ENCODE results near the gene SMAP1.

Gene SMAP1

DNA sequence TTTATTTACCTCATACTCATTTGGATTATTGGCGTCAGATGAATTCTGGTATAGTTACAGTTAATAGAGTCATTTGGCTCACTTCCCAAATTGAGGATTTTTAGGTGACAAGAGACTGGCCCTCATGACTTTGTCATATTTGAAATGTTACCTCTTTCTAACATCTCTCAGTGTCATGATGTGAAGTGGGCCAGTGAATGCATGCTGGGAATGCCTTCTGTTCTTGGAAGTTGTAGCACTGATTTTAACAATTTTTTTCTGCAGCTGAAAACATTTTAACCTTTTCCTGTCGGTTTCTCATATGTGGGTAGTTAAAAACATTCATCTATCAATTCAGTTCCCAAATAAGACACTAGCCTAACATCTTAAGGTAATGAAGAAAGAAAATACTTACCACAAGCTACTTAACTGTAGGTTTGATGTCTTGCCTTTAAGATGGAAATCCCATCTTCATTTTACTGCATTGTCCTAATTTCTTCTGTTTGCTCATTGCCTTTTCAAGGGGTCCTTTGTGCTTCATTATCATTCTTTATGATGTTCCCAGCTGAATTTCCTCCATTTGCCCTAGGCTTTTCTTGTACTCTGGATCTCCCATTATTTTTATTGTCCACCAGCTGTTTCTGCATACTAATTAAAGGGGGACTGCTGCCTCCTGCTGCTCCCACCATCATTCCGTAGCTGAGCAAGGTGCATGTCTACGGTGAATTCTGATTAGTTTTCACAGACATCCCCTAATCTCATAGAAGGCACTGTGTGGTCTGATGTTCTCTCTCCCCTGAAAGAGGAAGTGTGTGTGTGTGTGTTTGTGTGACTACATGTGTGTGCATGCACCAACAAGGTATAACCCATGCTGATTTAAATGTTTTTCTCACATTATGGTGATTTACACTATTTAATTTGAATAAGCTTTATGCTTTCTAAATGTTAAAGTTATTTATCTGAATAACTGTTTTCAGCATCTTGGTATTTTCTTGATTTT lies 179.7 kb downstream of the SMAP1 start:
- Histone ChIP-seq H3K27ac (ENCODE audit: low read depth, low read length) (no peak overlapping the region), H3K36me3 (ENCODE audit: control insufficient read depth in 5 of 5, insufficient read depth in 5 of 5, low read length in 5 of 5) (peaks cover 0 to 13% (median 0%) of the 10 kb centered on the region in 5 donors), H3K27me3 (ENCODE audit: control insufficient read depth in 5 of 5, insufficient read depth in 4 of 5, low read length in 5 of 5) (no peaks in the 10 kb centered on the region), H3K9ac (ENCODE audit: low read length in 5 of 5) (no peak overlapping the region), H3K4me1 (ENCODE audit: control insufficient read depth in 5 of 5, insufficient read depth in 5 of 5, low read length in 5 of 5) (no peaks in the 10 kb centered on the region), H3K4me3 (ENCODE audit: low read depth in 1 of 5, low read length in 5 of 5) (no peak overlapping the region), H3K9me3 (ENCODE audit: control insufficient read depth in 5 of 5, low read length in 5 of 5) (no peaks in the 10 kb centered on the region)

DNA sequence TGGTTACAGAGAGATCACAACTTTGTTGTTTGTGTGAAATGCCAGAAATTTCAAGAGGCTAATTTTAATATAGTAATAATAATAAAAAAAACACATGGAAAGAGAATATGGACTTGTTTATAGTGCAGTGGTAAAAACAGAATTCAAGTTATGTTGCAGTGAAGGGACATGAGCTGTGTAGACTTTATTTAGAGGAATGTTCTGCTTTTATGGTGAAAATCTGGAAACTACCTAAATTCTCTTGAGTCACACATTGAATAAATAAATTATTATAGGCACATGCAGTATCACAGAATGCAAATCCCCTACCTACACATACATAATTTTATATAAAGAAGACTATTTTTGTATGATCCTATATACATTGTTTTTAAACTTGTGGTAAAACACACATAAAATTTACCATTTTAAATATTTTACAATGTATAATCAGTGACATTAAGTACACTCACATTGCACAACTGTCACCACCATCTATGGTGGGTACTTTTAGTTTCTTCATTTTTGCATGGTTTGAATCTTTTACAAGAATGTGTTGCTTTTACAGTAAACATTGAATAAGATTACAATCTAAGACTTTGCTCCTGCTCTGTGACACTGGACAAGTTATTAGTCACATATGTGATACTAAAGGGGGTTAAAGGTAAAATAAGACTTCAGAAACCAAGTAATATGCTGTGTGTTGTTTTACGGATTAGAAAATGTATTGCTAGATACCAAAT lies 181.8 kb downstream of the SMAP1 start:
- Histone ChIP-seq H3K27ac (ENCODE audit: low read depth, low read length) (no peak overlapping the region), H3K9ac (ENCODE audit: low read length in 5 of 5) (no peak overlapping the region), H3K4me1 (ENCODE audit: control insufficient read depth in 5 of 5, insufficient read depth in 5 of 5, low read length in 5 of 5) (no peaks in the 10 kb centered on the region), H3K27me3 (ENCODE audit: control insufficient read depth in 5 of 5, insufficient read depth in 4 of 5, low read length in 5 of 5) (no peaks in the 10 kb centered on the region), H3K4me3 (ENCODE audit: low read depth in 1 of 5, low read length in 5 of 5) (no peak overlapping the region), H3K36me3 (ENCODE audit: control insufficient read depth in 5 of 5, insufficient read depth in 5 of 5, low read length in 5 of 5) (peaks cover 0 to 13% (median 4%) of the 10 kb centered on the region in 5 donors), H3K9me3 (ENCODE audit: control insufficient read depth in 5 of 5, low read length in 5 of 5) (no peaks in the 10 kb centered on the region)

DNA sequence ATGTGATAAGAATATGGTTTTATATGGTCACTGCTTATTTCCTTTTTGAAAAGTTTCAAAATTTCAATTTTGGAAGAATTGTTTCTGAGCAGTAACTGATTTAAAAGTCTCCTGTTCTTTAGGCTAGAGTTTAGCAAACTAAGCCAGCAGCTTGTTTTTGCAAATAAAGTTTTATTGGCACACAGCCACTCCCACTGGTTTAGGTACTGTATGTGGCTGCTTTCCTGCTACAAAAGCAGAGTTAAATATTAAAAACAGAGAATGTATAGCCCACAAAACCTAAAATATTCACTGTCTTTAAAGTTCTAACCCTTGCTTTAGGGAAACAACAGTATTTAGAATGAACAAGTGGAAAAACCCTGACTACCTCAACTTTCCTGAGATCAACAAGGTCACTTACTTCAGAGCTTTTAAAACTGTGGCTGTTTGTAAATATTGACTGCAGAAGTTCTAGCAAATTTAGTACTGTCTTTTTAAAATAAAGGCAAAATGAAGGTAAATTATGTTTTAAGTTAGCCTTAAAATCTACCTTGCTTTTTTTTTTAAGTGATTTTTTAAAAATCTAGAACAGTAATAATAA lies 185.1 kb downstream of the SMAP1 start:
- Histone ChIP-seq H3K36me3 (ENCODE audit: control insufficient read depth in 5 of 5, insufficient read depth in 5 of 5, low read length in 5 of 5) (peaks cover under 1 to 20% (median 5%) of the 10 kb centered on the region in 5 donors), H3K27ac (ENCODE audit: low read depth, low read length) (no peak overlapping the region), H3K9me3 (ENCODE audit: control insufficient read depth in 5 of 5, low read length in 5 of 5) (no peaks in the 10 kb centered on the region), H3K9ac (ENCODE audit: low read length in 5 of 5) (no peak overlapping the region), H3K4me3 (ENCODE audit: low read depth in 1 of 5, low read length in 5 of 5) (no peak overlapping the region), H3K4me1 (ENCODE audit: control insufficient read depth in 5 of 5, insufficient read depth in 5 of 5, low read length in 5 of 5) (no peaks in the 10 kb centered on the region), H3K27me3 (ENCODE audit: control insufficient read depth in 5 of 5, insufficient read depth in 4 of 5, low read length in 5 of 5) (no peaks in the 10 kb centered on the region)

DNA sequence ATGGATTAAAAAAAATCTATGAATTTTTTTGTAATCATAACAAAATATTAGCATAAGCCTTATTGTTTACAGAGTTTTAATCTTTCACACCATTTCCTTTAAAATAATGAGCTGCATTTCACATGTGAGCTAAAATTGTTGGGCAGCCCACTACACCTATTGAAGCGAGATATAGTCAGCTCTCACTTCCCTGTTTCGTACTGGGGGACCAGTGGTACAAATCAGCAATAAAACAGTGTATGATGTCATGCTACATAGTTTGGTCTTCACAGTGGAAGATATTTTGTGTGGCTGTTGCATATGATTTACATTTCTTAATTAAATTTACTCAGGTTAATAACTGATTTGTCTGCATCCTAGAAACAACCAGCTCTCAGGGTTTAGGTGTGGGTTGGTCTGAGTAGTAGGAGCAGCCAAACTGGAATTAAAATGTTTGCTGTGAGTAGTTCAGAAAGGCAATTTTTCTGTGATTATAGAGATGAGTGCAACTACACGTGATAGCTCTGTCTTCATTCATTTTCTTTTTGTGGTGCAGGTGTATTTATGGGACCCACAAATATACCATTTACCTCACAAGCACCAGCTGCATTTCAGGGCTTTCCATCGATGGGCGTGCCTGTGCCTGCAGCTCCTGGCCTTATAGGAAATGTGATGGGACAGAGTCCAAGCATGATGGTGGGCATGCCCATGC lies 189.8 kb downstream of the SMAP1 start:
- H3K4me1 ChIP-seq (ENCODE audit: control insufficient read depth in 5 of 5, insufficient read depth in 5 of 5, low read length in 5 of 5): no peaks in the 10 kb centered on the region
- H3K9ac ChIP-seq (ENCODE audit: low read length in 5 of 5): no peak overlapping the region
- no peaks in the 10 kb centered on the region for H3K27me3 ChIP-seq (ENCODE audit: control insufficient read depth in 5 of 5, insufficient read depth in 4 of 5, low read length in 5 of 5)
- no peak overlapping the region for H3K4me3 ChIP-seq (ENCODE audit: low read depth in 1 of 5, low read length in 5 of 5)
- H3K36me3 ChIP-seq (ENCODE audit: control insufficient read depth in 5 of 5, insufficient read depth in 5 of 5, low read length in 5 of 5): peaks cover 26 to 43% (median 29%) of the 10 kb centered on the region in 5 donors
- H3K9me3 ChIP-seq (ENCODE audit: control insufficient read depth in 5 of 5, low read length in 5 of 5): no peaks in the 10 kb centered on the region
- no peak overlapping the region for H3K27ac ChIP-seq (ENCODE audit: low read depth, low read length)

DNA sequence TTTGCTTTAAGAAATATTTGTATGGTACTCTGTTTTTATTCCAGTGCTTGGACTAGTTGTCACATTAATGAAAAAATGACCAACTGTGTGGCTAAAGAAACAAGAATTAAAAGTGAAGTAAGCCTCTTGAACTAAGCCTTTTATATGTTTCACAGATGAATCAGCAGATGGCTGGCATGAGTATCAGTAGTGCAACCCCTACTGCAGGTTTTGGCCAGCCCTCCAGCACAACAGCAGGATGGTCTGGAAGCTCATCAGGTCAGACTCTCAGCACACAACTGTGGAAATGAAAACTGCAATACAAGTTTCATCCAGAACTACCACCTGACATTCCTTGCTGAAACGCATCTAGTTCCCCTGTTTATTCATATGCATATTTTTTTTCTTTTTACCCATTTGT lies 192.4 kb downstream of the SMAP1 start:
- no peaks in the 10 kb centered on the region for H3K4me1 ChIP-seq (ENCODE audit: control insufficient read depth in 5 of 5, insufficient read depth in 5 of 5, low read length in 5 of 5)
- H3K9me3 ChIP-seq (ENCODE audit: control insufficient read depth in 5 of 5, low read length in 5 of 5): no peaks in the 10 kb centered on the region
- no peak overlapping the region for H3K27ac ChIP-seq (ENCODE audit: low read depth, low read length)
- H3K27me3 ChIP-seq (ENCODE audit: control insufficient read depth in 5 of 5, insufficient read depth in 4 of 5, low read length in 5 of 5): no peaks in the 10 kb centered on the region
- H3K9ac ChIP-seq (ENCODE audit: low read length in 5 of 5): no peak overlapping the region
- H3K4me3 ChIP-seq (ENCODE audit: low read depth in 1 of 5, low read length in 5 of 5): no peak overlapping the region
- peaks cover 25 to 35% (median 29%) of the 10 kb centered on the region in 5 donors for H3K36me3 ChIP-seq (ENCODE audit: control insufficient read depth in 5 of 5, insufficient read depth in 5 of 5, low read length in 5 of 5)

DNA sequence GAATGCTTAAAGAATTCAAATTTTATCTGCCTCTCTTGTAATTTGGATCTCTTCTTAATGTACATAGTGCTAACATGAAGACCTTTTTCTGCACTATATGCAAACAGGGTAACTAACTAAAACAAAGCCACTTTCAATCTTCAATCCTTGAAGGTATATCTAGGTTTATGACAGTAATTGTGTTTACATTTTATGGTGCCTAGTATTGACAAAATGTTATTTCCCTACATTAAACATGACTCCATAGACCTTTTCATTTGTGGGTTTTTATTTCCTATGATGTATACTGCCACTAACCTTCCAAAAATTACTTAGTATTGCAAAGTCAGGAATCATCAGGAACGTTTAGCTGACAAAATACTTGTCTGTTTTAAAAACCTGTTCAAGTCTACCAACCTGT lies 193.2 kb downstream of the SMAP1 start:
- Histone ChIP-seq H3K27ac (ENCODE audit: low read depth, low read length) (no peak overlapping the region), H3K4me1 (ENCODE audit: control insufficient read depth in 5 of 5, insufficient read depth in 5 of 5, low read length in 5 of 5) (no peaks in the 10 kb centered on the region), H3K36me3 (ENCODE audit: control insufficient read depth in 5 of 5, insufficient read depth in 5 of 5, low read length in 5 of 5) (peaks cover 25 to 35% (median 29%) of the 10 kb centered on the region in 5 donors), H3K9me3 (ENCODE audit: control insufficient read depth in 5 of 5, low read length in 5 of 5) (no peaks in the 10 kb centered on the region), H3K27me3 (ENCODE audit: control insufficient read depth in 5 of 5, insufficient read depth in 4 of 5, low read length in 5 of 5) (no peaks in the 10 kb centered on the region), H3K4me3 (ENCODE audit: low read depth in 1 of 5, low read length in 5 of 5) (no peak overlapping the region), H3K9ac (ENCODE audit: low read length in 5 of 5) (no peak overlapping the region)

DNA sequence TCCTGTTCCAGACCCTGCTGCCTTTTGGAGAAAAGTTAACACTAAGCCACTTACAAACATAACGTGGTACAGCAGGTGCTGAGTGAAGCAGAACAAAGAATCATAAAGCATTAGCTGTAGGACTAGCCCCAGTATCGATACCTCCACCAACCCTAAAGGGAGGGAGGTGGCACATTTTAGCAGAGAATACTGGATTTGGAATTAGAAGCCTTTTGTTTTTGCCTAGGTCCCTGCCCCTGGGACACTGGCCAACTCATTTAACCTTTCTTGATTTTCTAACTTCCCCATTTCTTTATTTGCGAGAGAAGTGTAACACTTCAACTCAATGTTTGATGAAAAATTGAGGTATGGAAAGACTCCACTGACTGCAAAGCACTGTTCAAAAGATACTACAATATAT lies 195.7 kb downstream of the SMAP1 start:
- no peak overlapping the region for H3K9ac ChIP-seq (ENCODE audit: low read length in 5 of 5)
- H3K9me3 ChIP-seq (ENCODE audit: control insufficient read depth in 5 of 5, low read length in 5 of 5): no peaks in the 10 kb centered on the region
- H3K4me1 ChIP-seq (ENCODE audit: control insufficient read depth in 5 of 5, insufficient read depth in 5 of 5, low read length in 5 of 5): no peaks in the 10 kb centered on the region
- H3K27ac ChIP-seq (ENCODE audit: low read depth, low read length): no peak overlapping the region
- H3K4me3 ChIP-seq (ENCODE audit: low read depth in 1 of 5, low read length in 5 of 5): no peak overlapping the region
- peaks cover 21 to 26% (median 23%) of the 10 kb centered on the region in 5 donors for H3K36me3 ChIP-seq (ENCODE audit: control insufficient read depth in 5 of 5, insufficient read depth in 5 of 5, low read length in 5 of 5)
- no peaks in the 10 kb centered on the region for H3K27me3 ChIP-seq (ENCODE audit: control insufficient read depth in 5 of 5, insufficient read depth in 4 of 5, low read length in 5 of 5)

DNA sequence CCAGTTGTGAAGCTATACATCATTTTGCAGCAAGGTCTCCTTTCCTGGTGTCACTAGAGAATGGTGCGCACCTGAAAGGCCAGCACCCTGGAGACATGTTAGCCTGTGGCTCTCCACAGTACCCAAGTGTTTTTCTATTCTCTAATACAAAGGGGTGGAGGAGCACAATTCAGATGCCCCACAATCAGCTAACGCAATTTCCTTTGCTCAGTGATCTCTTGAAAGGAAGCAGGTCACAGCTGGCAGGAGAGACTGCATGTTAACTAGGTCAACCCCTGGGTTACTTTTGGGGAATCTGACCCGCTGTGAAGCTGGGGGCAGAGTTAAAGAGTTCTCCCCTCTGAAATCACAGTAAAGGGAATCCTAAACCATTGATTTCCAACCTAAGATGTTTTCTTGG lies 196.7 kb downstream of the SMAP1 start:
- Histone ChIP-seq H3K27ac (ENCODE audit: low read depth, low read length) (no peak overlapping the region), H3K27me3 (ENCODE audit: control insufficient read depth in 5 of 5, insufficient read depth in 4 of 5, low read length in 5 of 5) (no peaks in the 10 kb centered on the region), H3K9me3 (ENCODE audit: control insufficient read depth in 5 of 5, low read length in 5 of 5) (no peaks in the 10 kb centered on the region), H3K4me3 (ENCODE audit: low read depth in 1 of 5, low read length in 5 of 5) (no peak overlapping the region), H3K36me3 (ENCODE audit: control insufficient read depth in 5 of 5, insufficient read depth in 5 of 5, low read length in 5 of 5) (peaks cover 12 to 20% (median 16%) of the 10 kb centered on the region in 5 donors), H3K9ac (ENCODE audit: low read length in 5 of 5) (no peak overlapping the region), H3K4me1 (ENCODE audit: control insufficient read depth in 5 of 5, insufficient read depth in 5 of 5, low read length in 5 of 5) (no peaks in the 10 kb centered on the region)

DNA sequence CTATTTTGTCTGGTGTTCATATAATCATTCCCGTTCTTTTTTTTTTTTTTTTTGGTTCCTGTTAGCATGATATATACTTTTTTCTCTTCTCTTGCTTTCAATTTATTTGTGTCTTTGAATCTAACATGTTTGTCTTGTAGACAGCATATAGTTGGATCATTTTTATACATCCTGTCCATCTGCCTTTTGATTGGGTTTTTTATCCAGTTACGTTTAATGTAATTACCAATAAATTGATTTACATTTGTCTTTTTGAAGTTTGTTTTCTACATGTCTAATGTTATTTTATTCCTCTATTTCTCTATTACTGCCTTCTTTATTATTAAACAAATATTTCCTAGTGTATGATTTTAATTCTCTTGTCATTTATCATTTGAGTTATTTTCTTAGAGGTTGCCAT lies 204.8 kb downstream of the SMAP1 start:
- H3K9ac ChIP-seq (ENCODE audit: low read length in 5 of 5): no peak overlapping the region

More for the DNA sequence above, 204.8 kb downstream of the SMAP1 start:
- no peak overlapping the region for H3K4me3 ChIP-seq (ENCODE audit: low read depth in 1 of 5, low read length in 5 of 5)
- no peak overlapping the region for H3K27ac ChIP-seq (ENCODE audit: low read depth, low read length)
- peaks cover 8 to 13% (median 9%) of the 10 kb centered on the region in 5 donors for H3K9me3 ChIP-seq (ENCODE audit: control insufficient read depth in 5 of 5, low read length in 5 of 5)
- no peaks in the 10 kb centered on the region for H3K36me3 ChIP-seq (ENCODE audit: control insufficient read depth in 5 of 5, insufficient read depth in 5 of 5, low read length in 5 of 5)
- H3K27me3 ChIP-seq (ENCODE audit: control insufficient read depth in 5 of 5, insufficient read depth in 4 of 5, low read length in 5 of 5): no peaks in the 10 kb centered on the region
- H3K4me1 ChIP-seq (ENCODE audit: control insufficient read depth in 5 of 5, insufficient read depth in 5 of 5, low read length in 5 of 5): peaks cover 0 to 4% (median 0%) of the 10 kb centered on the region in 5 donors
